ENCODE results near the gene NRM.
"Not testable (repeated sequence)": the region's sequence is repeated elsewhere in the genome, so short reads cannot be mapped to it uniquely, and the experiment has no call there.

GRCh38 chr6:30723159-30723842 lies 32.5 kb upstream of the NRM start:
- TF ChIP-seq CTCF, POLR2A, POLR2AphosphoS5 (IDR thresholded peaks at IDR 0.05): not testable (repeated sequence)

Measured in gastroesophageal sphincter (tissue), 3 donors.